OCI-LY3 (cell line): ENCODE data around the gene CARNS1.

Source experiments
- H2AFZ ChIP-seq: fragments of 200-600, 300-600 bp; shearing (Covaris generic); 2 replicates; pipeline ENCODE4 v1.6.0; 2014; ENCODE audit warnings: antibody characterized with exemption, low read depth, low read length
- H3K27ac ChIP-seq: fragments of 200-600, 300-600 bp; sonication (generic); 2 replicates; pipeline ENCODE4 v1.5.1; 2014; ENCODE audit warnings: mild to moderate bottlenecking, low read length, moderate library complexity, mixed read lengths
- H3K27me3 ChIP-seq: fragments of 200-600, 300-600 bp; sonication (generic); 2 replicates; pipeline ENCODE4 v1.6.1; 2014; ENCODE audit warnings: low read depth, low read length, mixed read lengths
- H3K36me3 ChIP-seq: fragments of 200-600, 300-600 bp; sonication (generic); replicated peaks from 2 replicates; pipeline ENCODE3; 2014; ENCODE audit warnings: low read depth, low read length, mixed read lengths
- H3K4me1 ChIP-seq: fragments of 300-600, 200-600 bp; sonication (generic); 2 replicates; pipeline ENCODE4 v1.6.1; 2014; ENCODE audit warnings: low read length, mixed read lengths
- H3K4me2 ChIP-seq: fragments of 200-600, 300-600 bp; sonication (generic); 2 replicates; pipeline ENCODE4 v1.6.1; 2014; ENCODE audit warnings: low read length, mixed read lengths
- H3K4me3 ChIP-seq: fragments of 300-600, 200-600 bp; sonication (generic); 2 replicates; pipeline ENCODE4 v1.5.1; 2014; ENCODE audit warnings: antibody characterized with exemption, mild to moderate bottlenecking, low read length, moderate library complexity
- H3K79me2 ChIP-seq: fragments of 300-600, 200-600 bp; shearing (Covaris generic); 2 replicates; pipeline ENCODE4 v1.6.1; 2014; ENCODE audit warnings: mild to moderate bottlenecking, low read length, mixed read lengths
- H3K9ac ChIP-seq: fragments of 300-600, 200-600 bp; shearing (Covaris generic); 2 replicates; pipeline ENCODE4 v1.6.0; 2014; ENCODE audit warnings: mild to moderate bottlenecking, low read length, moderate library complexity
- H3K9me3 ChIP-seq: fragments of 200-600, 300-600 bp; shearing (Covaris generic); 2 replicates; pipeline ENCODE4 v1.6.1; 2014; ENCODE audit warnings: low read length, mixed read lengths; ENCODE audit not compliant: insufficient read depth
- H4K20me1 ChIP-seq: fragments of 200-600, 300-600 bp; sonication (generic); 2 replicates; pipeline ENCODE4 v1.6.1; 2016; ENCODE audit warnings: low read length, mixed read lengths; ENCODE audit not compliant: insufficient read depth
- EZH2phosphoT487 ChIP-seq: fragments of 200-600 bp; shearing (Covaris generic); IDR thresholded peaks from 2 replicates; pipeline ENCODE4 v1.6.1; 2018; ENCODE audit warnings: antibody characterized with exemption, mixed run types, low read depth
- TF ChIP-seq, protein P1 (sequence below): fragments of 200-600, 300-600 bp; sonication (generic); IDR thresholded peaks from 2 replicates; pipeline ENCODE4 v1.5.1; 2014; ENCODE audit warnings: antibody characterized with exemption, low read length, low read depth

CARNS1 gene

DNA sequence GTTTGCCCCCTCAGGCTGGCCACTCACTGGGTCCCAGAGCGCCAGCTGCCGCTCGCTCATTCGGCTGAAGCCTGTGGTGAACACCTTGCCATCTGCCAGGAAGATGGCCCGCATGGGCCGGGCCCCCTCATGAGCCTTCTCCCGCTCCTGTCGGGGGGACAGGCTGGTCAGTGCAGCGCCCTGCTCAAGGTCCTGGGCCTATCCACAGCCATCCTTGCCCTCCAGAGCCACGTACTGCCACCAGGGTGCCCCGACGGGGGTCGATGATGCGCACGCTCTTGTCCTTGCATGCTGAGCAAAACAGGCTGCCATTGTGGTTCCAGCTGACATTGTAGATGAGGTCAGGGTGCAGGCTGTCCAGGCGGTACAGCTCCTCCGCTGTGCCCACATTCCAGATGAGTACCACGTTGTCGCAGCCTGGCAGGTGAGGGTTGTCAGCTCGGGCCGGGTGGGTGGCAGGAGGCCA is 25.7 kb downstream of the CARNS1 start:
- no peak overlapping the region for H3K4me2 ChIP-seq
- H4K20me1 ChIP-seq = no peaks in the 10 kb centered on the region
- no peak overlapping the region for H3K9ac ChIP-seq
- peaks cover 27% of the 10 kb centered on the region for H3K79me2 ChIP-seq
- H3K36me3 ChIP-seq = peaks cover 10% of the 10 kb centered on the region
- H3K4me1 ChIP-seq = peaks cover 56% of the 10 kb centered on the region
- H3K27me3 ChIP-seq = no peaks in the 10 kb centered on the region
- no peak overlapping the region for H2AFZ ChIP-seq
- peak overlapping the region; percentile 18; the same call in 1 of the 2 replicates for H3K27ac ChIP-seq
- TF ChIP-seq, protein P1, sequence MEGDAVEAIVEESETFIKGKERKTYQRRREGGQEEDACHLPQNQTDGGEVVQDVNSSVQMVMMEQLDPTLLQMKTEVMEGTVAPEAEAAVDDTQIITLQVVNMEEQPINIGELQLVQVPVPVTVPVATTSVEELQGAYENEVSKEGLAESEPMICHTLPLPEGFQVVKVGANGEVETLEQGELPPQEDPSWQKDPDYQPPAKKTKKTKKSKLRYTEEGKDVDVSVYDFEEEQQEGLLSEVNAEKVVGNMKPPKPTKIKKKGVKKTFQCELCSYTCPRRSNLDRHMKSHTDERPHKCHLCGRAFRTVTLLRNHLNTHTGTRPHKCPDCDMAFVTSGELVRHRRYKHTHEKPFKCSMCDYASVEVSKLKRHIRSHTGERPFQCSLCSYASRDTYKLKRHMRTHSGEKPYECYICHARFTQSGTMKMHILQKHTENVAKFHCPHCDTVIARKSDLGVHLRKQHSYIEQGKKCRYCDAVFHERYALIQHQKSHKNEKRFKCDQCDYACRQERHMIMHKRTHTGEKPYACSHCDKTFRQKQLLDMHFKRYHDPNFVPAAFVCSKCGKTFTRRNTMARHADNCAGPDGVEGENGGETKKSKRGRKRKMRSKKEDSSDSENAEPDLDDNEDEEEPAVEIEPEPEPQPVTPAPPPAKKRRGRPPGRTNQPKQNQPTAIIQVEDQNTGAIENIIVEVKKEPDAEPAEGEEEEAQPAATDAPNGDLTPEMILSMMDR = no peak
- no peaks in the 10 kb centered on the region for H3K9me3 ChIP-seq
- no peak overlapping the region for H3K4me3 ChIP-seq

DNA sequence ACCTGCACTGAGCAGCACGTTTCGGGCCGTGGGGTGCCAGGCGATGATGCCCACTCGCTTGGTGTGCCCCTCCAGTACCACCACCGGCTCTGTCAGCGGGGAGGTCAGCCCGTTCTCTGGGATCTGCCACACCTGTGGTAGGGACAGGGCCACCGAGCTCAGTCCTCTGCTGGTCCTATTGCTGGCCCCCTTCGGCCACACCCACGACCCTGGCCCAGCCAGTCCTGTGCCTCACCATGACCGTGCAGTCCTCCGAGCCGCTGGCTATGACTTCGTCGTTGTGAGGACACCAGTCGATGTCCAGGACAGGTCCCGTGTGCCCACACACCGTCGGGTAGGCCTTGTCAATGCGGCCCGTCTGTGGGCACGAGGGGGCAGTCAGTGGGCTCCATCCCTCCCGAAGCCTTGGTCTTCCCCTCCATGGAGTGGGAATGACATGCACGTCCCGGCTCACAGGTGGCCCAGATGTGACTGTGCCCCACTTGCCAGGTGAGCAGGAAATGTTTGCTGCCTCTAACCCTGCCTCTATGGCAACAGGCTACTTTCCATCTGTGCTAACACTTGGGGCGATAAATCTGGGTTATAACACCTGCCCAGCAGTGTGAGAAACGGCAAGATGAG is 26.4 kb downstream of the CARNS1 start:
- Histone ChIP-seq H3K4me3 (no peak overlapping the region), H3K27me3 (no peaks in the 10 kb centered on the region), H4K20me1 (no peaks in the 10 kb centered on the region), H3K36me3 (peaks cover 7% of the 10 kb centered on the region), H3K4me2 (no peak overlapping the region), H3K79me2 (peaks cover 22% of the 10 kb centered on the region), H3K4me1 (peaks cover 58% of the 10 kb centered on the region), H3K9ac (no peak overlapping the region), H2AFZ (no peak overlapping the region), H3K27ac (peak overlapping the region; percentile 67), H3K9me3 (no peaks in the 10 kb centered on the region)
- TF ChIP-seq, protein P1 = no peak
- no peak for TF ChIP-seq EZH2phosphoT487

DNA sequence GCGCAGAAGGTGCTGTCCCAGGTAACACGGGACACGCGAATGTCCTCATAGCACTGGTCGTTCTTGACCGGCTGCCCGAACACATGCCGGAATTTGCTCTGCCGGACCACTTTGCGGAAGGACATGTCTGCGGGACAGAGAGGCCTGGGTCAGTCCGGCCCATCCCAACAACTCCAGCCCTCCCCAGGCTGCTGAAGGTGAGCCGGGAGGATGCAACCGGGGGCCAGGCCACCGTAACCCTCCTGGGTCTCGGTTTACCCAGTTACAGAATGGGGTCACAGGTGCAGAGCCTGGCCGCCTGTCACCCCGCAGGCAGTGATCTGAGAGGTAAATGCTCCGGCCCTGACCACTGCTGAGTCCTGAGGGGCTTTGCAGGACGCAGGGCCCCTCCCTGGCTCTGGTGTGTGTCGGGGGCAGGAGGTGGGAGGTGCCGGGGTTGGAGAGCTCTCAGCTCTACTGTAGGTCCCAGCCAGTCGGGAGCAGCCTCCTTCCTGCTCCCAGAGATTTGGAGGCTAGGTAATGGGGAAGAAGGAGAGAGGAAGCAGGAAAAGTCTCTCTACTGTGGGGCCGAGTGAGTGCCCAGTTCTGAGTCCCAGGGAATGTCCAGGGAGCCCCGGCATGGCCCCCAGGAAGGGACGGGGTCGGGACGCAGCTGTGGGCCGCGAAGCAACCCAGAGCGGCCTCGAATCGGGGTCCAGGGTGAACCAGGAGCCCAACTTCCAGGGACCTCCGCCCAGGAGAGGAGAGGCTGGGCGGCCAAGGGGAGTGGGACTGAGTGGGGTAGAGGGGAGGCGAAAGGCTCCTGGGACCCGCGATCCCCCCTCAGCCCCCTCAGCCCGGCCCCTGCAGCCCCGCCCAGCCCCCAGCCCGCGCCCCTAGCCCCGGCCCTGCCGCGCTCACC is 27.3 kb downstream of the CARNS1 start:
- Histone ChIP-seq H3K9ac (peak overlapping the region; percentile 80), H3K4me3 (peak overlapping the region; percentile 76)

More for the DNA sequence above, 27.3 kb downstream of the CARNS1 start:
- peaks cover 16% of the 10 kb centered on the region for H3K79me2 ChIP-seq
- peak overlapping the region; percentile 67 for H3K27ac ChIP-seq
- H3K4me2 ChIP-seq = peak overlapping the region; percentile 67
- no peaks in the 10 kb centered on the region for H4K20me1 ChIP-seq
- no peak overlapping the region for H2AFZ ChIP-seq
- H3K27me3 ChIP-seq = no peaks in the 10 kb centered on the region
- H3K36me3 ChIP-seq = peaks cover 6% of the 10 kb centered on the region
- no peaks in the 10 kb centered on the region for H3K9me3 ChIP-seq
- peaks cover 60% of the 10 kb centered on the region for H3K4me1 ChIP-seq
- TF ChIP-seq, protein P1 = no peak
- TF ChIP-seq EZH2phosphoT487 = no peak
